ENCODE data around the gene SPAG16.
A peak's percentile ranks its signal among the peaks of the same experiment; 100 is the strongest.

- TF ChIP-seq, protein P1, sequence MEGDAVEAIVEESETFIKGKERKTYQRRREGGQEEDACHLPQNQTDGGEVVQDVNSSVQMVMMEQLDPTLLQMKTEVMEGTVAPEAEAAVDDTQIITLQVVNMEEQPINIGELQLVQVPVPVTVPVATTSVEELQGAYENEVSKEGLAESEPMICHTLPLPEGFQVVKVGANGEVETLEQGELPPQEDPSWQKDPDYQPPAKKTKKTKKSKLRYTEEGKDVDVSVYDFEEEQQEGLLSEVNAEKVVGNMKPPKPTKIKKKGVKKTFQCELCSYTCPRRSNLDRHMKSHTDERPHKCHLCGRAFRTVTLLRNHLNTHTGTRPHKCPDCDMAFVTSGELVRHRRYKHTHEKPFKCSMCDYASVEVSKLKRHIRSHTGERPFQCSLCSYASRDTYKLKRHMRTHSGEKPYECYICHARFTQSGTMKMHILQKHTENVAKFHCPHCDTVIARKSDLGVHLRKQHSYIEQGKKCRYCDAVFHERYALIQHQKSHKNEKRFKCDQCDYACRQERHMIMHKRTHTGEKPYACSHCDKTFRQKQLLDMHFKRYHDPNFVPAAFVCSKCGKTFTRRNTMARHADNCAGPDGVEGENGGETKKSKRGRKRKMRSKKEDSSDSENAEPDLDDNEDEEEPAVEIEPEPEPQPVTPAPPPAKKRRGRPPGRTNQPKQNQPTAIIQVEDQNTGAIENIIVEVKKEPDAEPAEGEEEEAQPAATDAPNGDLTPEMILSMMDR (IDR thresholded peaks at IDR 0.05): peak; percentile 57 to 81 (median 69)
- TF ChIP-seq POLR2A (IDR thresholded peaks at IDR 0.05): no peak
These were observed 32.6 kb upstream of the SPAG16 start for GRCh38 chr2:213251618-213252017.

Data from heart left ventricle (tissue), 13 donors.